ENCODE results near the gene DCLK3. TPM values are rescaled to one million over a fixed set of nuclear protein-coding genes. Genes with fewer than 3 reads are reported as not detected.

The DCLK3 gene
- total and polyA plus RNA-seq, 10 of the 15 experiments (the other 5 are each of a cell fraction or from before 2014, with no cell fraction given) = not detected

- H3K27me3 ChIP-seq (replicated peaks in 1 of 2; ENCODE audit: control insufficient read depth in 2 of 2, insufficient read depth in 2 of 2, low read length in 1 of 2) = peaks cover 0 to 8% of the 10 kb centered on the region in 2 experiments; a peak in 3 of 4 replicates
- no peaks in the 10 kb centered on the region; the same call in 2 of the 3 replicates for H3K9me3 ChIP-seq (replicated peaks; ENCODE audit: control insufficient read depth, insufficient read depth, low read length)
- DNase-seq (ENCODE audit: low read depth, low spot score) (no peak), ATAC-seq (no peak), FAIRE-seq (no peak)
- in situ Hi-C loops (cut with MboI) = no loop called here
- ChIA-PET CTCF (no interaction called here), SMC1A (ENCODE audit: uncharacterized antibody, unreplicated experiment) (no interaction called here), RAD21 (ENCODE audit: unreplicated experiment) (interaction anchor here (0.6 kb wide), 1 partner anchor 10 kb away, joined by 3 read pairs; no protein-coding TSS in a partner anchor), POLR2A (no interaction called here)
- H3K4me1 ChIP-seq (ENCODE audit: control insufficient read depth, insufficient read depth, low read length) = no peaks in the 10 kb centered on the region
- H3K9ac ChIP-seq (ENCODE audit: control insufficient read depth, insufficient read depth, low read length) = no peak overlapping the region
- no peak overlapping the region for H3K4me3 ChIP-seq
- H3K79me2 ChIP-seq (ENCODE audit: control insufficient read depth, insufficient read depth, low read length) = no peaks in the 10 kb centered on the region
- no peaks in the 10 kb centered on the region for H3K36me3 ChIP-seq (ENCODE audit: control insufficient read depth in 2 of 2, insufficient read depth in 2 of 2, low read length in 1 of 2)
- peaks cover 3% of the 10 kb centered on the region; the same call in 1 of the 2 replicates for H4K20me1 ChIP-seq (ENCODE audit: control insufficient read depth, insufficient read depth)
- intact Hi-C loops (cut with micrococcal nuclease; ENCODE audit: unreplicated experiment) = no loop called here
- no peak overlapping the region for H3K27ac ChIP-seq (ENCODE audit: control insufficient read depth, insufficient read depth)
- no peak overlapping the region for H3K4me2 ChIP-seq (ENCODE audit: control insufficient read depth, insufficient read depth)
- 21% methylated on average over 7 of the region's 7 CpGs for WGBS (ENCODE audit: insufficient coverage, insufficient replicate concordance, low lambda C conversion rate, missing lambda C conversion rate)
- H2AFZ ChIP-seq (ENCODE audit: control insufficient read depth, low read depth, low read length) = no peak overlapping the region
- no TSS peak for BruUV-seq (replicated peaks)
- TF ChIP-seq IKZF1 (conservative IDR thresholded peaks at IDR 0.05) (no peak), NKRF (conservative IDR thresholded peaks at IDR 0.05) (no peak), NRF1 (conservative IDR thresholded peaks at IDR 0.05; ENCODE audit: low read depth, low read length) (no peak), JUND (IDR thresholded peaks at IDR 0.05; ENCODE audit: low read depth, low read length) (no peak), PRDM15 (CRISPR knock-in tag; IDR thresholded peaks at IDR 0.05) (no peak), RB1 (IDR thresholded peaks at IDR 0.05; ENCODE audit: borderline replicate concordance) (no peak), TAF1 (IDR thresholded peaks at IDR 0.05; ENCODE audit: borderline replicate concordance, low read depth, low read length) (no peak), POLR2A (IDR thresholded peaks at IDR 0.05; ENCODE audit: low read depth, low read length) (no peak), BHLHE40 (IDR thresholded peaks at IDR 0.05; ENCODE audit: borderline replicate concordance in 1 of 2, low read depth in 2 of 2, low read length in 1 of 2) (no peak), NFIC (IDR thresholded peaks at IDR 0.05; ENCODE audit: low read depth, low read length) (no peak), FOXM1 (IDR thresholded peaks at IDR 0.05; ENCODE audit: low read depth, low read length) (no peak), SMARCA5 (IDR thresholded peaks at IDR 0.05) (no peak), CHD4 (IDR thresholded peaks at IDR 0.05) (no peak)
- TF ChIP-seq, protein P1, sequence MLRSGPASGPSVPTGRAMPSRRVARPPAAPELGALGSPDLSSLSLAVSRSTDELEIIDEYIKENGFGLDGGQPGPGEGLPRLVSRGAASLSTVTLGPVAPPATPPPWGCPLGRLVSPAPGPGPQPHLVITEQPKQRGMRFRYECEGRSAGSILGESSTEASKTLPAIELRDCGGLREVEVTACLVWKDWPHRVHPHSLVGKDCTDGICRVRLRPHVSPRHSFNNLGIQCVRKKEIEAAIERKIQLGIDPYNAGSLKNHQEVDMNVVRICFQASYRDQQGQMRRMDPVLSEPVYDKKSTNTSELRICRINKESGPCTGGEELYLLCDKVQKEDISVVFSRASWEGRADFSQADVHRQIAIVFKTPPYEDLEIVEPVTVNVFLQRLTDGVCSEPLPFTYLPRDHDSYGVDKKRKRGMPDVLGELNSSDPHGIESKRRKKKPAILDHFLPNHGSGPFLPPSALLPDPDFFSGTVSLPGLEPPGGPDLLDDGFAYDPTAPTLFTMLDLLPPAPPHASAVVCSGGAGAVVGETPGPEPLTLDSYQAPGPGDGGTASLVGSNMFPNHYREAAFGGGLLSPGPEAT (IDR thresholded peaks at IDR 0.05; ENCODE audit: low read depth) = no peak
- TF ChIP-seq, protein P2, sequence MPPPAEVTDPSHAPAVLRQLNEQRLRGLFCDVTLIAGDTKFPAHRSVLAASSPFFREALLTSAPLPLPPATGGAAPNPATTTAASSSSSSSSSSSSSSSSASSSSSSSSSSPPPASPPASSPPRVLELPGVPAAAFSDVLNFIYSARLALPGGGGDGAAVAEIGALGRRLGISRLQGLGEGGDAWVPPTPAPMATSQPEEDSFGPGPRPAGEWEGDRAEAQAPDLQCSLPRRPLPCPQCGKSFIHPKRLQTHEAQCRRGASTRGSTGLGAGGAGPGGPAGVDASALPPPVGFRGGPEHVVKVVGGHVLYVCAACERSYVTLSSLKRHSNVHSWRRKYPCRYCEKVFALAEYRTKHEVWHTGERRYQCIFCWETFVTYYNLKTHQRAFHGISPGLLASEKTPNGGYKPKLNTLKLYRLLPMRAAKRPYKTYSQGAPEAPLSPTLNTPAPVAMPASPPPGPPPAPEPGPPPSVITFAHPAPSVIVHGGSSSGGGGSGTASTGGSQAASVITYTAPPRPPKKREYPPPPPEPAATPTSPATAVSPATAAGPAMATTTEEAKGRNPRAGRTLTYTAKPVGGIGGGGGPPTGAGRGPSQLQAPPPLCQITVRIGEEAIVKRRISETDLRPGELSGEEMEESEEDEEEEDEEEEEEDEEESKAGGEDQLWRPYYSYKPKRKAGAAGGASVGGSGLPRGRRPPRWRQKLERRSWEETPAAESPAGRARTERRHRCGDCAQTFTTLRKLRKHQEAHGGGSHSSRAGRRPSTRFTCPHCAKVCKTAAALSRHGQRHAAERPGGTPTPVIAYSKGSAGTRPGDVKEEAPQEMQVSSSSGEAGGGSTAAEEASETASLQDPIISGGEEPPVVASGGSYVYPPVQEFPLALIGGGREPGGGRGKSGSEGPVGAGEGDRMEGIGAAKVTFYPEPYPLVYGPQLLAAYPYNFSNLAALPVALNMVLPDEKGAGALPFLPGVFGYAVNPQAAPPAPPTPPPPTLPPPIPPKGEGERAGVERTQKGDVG (CRISPR knock-in tag; IDR thresholded peaks at IDR 0.05) = no peak
Observed at GRCh38 chr3:36765104-36765503, 751 bp upstream of the DCLK3 start.
